22Rv1 (cell line): ENCODE measurements around the gene LHPP.

Source experiments
- H3K27ac ChIP-seq: fragments of 450-650 bp; 2 replicates; pipeline ENCODE4 v1.5.1; 2017
- ZFX ChIP-seq: fragments of 450-650 bp; IDR thresholded peaks from 2 replicates; pipeline ENCODE4 v1.6.1; 2017; ENCODE audit warnings: antibody characterized with exemption, borderline replicate concordance
- TF ChIP-seq, protein P1 (sequence below): fragments of 450-650 bp; IDR thresholded peaks from 2 replicates; pipeline ENCODE4 v1.5.1; 2017; ENCODE audit warnings: mild to moderate bottlenecking

LHPP gene

GRCh38 chr10:124648131-124648475 lies 186.5 kb downstream of the LHPP start:
- no peak for TF ChIP-seq ZFX
- TF ChIP-seq, protein P1, sequence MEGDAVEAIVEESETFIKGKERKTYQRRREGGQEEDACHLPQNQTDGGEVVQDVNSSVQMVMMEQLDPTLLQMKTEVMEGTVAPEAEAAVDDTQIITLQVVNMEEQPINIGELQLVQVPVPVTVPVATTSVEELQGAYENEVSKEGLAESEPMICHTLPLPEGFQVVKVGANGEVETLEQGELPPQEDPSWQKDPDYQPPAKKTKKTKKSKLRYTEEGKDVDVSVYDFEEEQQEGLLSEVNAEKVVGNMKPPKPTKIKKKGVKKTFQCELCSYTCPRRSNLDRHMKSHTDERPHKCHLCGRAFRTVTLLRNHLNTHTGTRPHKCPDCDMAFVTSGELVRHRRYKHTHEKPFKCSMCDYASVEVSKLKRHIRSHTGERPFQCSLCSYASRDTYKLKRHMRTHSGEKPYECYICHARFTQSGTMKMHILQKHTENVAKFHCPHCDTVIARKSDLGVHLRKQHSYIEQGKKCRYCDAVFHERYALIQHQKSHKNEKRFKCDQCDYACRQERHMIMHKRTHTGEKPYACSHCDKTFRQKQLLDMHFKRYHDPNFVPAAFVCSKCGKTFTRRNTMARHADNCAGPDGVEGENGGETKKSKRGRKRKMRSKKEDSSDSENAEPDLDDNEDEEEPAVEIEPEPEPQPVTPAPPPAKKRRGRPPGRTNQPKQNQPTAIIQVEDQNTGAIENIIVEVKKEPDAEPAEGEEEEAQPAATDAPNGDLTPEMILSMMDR = no peak
- no peak overlapping the region for H3K27ac ChIP-seq

- no peak overlapping the region for H3K27ac ChIP-seq
- TF ChIP-seq ZFX = no peak
- TF ChIP-seq, protein P1 = no peak
These were observed 187.1 kb downstream of the LHPP start for GRCh38 chr10:124648738-124649137.

- H3K27ac ChIP-seq = no peak overlapping the region
These were observed 187.6 kb downstream of the LHPP start for GRCh38 chr10:124649214-124649613.

GRCh38 chr10:124650263-124650662 lies 188.6 kb downstream of the LHPP start:
- H3K27ac ChIP-seq = no peak overlapping the region
- no peak for TF ChIP-seq ZFX
- TF ChIP-seq, protein P1 = no peak

More at GRCh38 chr10:124649214-124649613, 187.6 kb downstream of the LHPP start:
- TF ChIP-seq ZFX = no peak
- TF ChIP-seq, protein P1 = no peak

DNA sequence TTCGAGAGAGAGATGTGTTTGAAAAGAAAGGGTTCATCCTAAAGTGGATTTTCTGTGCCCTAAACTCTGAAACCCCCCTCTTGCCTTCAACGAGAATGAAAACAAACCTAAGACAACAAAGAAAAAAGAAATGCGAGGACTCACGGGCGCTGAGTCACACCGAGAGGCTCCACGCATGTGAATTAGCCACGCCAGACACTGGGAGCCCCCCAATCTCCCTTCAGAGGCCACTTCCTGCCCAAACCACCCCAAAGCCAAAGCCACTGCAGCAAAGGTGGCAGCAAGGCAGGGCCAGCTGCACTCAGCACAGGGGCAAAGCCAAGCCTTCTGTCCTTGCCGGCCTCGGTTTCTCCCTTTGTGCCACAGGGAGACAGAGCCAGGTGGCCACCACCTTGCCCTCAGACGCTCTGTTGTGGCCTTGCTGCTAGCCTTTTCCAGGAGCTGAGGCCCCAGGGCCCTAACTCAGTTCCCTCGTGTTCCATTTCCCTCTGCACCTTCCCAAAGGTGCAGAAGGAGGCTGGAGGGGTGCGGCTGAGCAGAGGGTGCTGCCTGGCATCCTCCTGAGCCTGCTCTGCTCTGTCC lies 189.3 kb downstream of the LHPP start:
- no peak overlapping the region for H3K27ac ChIP-seq
- TF ChIP-seq, protein P1 = no peak
- TF ChIP-seq ZFX = no peak

DNA sequence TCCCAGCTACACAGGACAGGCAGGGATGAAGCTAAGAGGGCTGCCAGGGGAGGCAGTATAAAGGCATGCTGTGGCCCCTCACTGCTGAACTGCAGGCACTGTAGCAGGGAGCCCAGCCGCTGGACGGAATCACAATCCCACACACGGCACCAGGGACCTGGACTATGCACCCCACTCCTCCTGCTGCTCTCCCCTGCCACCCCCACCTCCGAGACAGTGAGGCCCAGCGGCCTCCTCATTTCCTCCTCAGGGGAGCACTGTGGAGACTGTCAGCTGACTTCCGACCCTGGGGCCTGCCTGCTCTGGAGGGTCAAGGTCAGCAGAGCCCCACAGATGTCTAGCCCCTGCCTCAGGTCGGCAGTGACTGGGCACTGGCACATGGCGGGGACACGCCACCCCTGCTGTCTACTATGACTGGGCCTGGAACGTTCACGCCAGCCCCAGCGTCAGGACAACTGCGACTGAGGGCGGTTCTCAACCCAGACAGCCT lies 189.8 kb downstream of the LHPP start:
- TF ChIP-seq ZFX = no peak
- TF ChIP-seq, protein P1 = no peak
- no peak overlapping the region for H3K27ac ChIP-seq

DNA sequence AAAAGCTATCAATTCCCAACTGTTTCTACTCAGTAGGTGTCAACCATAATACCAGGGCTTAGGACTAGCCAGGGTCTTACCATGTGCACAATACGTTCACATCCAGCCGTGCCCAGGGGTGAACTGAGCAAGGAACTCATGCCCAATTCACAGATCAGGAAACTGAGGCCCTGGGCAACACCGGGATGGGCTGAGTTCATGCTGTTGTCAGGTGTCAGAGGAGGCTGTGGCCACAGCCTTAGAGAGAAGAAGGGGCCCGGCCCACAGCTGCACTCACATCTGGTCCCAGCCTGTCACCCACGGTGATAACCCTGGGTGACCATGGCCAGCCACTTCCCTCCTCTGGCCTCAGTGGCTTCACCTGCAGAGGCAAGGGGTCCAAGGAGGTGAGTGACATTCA lies 190.6 kb downstream of the LHPP start:
- TF ChIP-seq, protein P1 = no peak
- TF ChIP-seq ZFX = no peak

More for the DNA sequence above, 190.6 kb downstream of the LHPP start:
- H3K27ac ChIP-seq = no peak overlapping the region
